Midbrain (tissue), 1 donor: Measurements from ENCODE around the gene USP12.
"Not testable (repeated sequence)": the region's sequence is repeated elsewhere in the genome, so short reads cannot be mapped to it uniquely, and the experiment has no call there.

Experiments used
- DNase-seq: peaks from one replicate; lab custom pipeline; 2025; lab: John Stamatoyannopoulos, UW

Gene USP12

GRCh38 chr13:27076421-27076820 is 95.2 kb downstream of the USP12 start:
- no peak for DNase-seq

- no peak for DNase-seq
These were observed 98.4 kb downstream of the USP12 start for GRCh38 chr13:27073186-27073585.

GRCh38 chr13:27066123-27066522 is 105.5 kb downstream of the USP12 start:
- not testable (repeated sequence) for DNase-seq

GRCh38 chr13:27065582-27065981 is 106.0 kb downstream of the USP12 start:
- DNase-seq = no peak

GRCh38 chr13:27064252-27064995 is 107.2 kb downstream of the USP12 start:
- no peak for DNase-seq

- DNase-seq = no peak
These were observed 113.8 kb downstream of the USP12 start for GRCh38 chr13:27057817-27058216.

- DNase-seq = no peak
These were observed 116.1 kb downstream of the USP12 start for GRCh38 chr13:27055526-27055925.

GRCh38 chr13:27054760-27055159 is 116.9 kb downstream of the USP12 start:
- no peak for DNase-seq

GRCh38 chr13:27053902-27054595 is 117.6 kb downstream of the USP12 start:
- DNase-seq = no peak

- DNase-seq = no peak
These were observed 118.3 kb downstream of the USP12 start for GRCh38 chr13:27053210-27053884.

- DNase-seq = no peak
These were observed 118.9 kb downstream of the USP12 start for GRCh38 chr13:27052551-27053208.

- DNase-seq = no peak
These were observed 124.5 kb downstream of the USP12 start for GRCh38 chr13:27047081-27047480.

- DNase-seq = no peak
These were observed 126.6 kb downstream of the USP12 start for GRCh38 chr13:27044837-27045570.

GRCh38 chr13:27043013-27043412 is 128.6 kb downstream of the USP12 start:
- peak; percentile 79 for DNase-seq

- no peak for DNase-seq
These were observed 130.3 kb downstream of the USP12 start for GRCh38 chr13:27041341-27041740.

- DNase-seq = no peak
These were observed 130.8 kb downstream of the USP12 start for GRCh38 chr13:27040826-27041108.

GRCh38 chr13:27039171-27039701 is 132.4 kb downstream of the USP12 start:
- no peak for DNase-seq

- DNase-seq = no peak
These were observed 133.3 kb downstream of the USP12 start for GRCh38 chr13:27038323-27038722.

- DNase-seq = no peak
These were observed 134.0 kb downstream of the USP12 start for GRCh38 chr13:27037571-27037970.

GRCh38 chr13:27037171-27037570 is 134.4 kb downstream of the USP12 start:
- no peak for DNase-seq

GRCh38 chr13:27036236-27036981 is 135.2 kb downstream of the USP12 start:
- no peak for DNase-seq
